NCI-H526 (cell line): Measurements from ENCODE around the gene FBLN5.
"Not testable (repeated sequence)": the region's sequence is repeated elsewhere in the genome, so short reads cannot be mapped to it uniquely, and the experiment has no call there.

Experiments used
- DNase-seq, 2 experiments: peaks; one replicate each; lab custom pipeline; 2025; lab: John Stamatoyannopoulos, UW

The FBLN5 gene

DNA sequence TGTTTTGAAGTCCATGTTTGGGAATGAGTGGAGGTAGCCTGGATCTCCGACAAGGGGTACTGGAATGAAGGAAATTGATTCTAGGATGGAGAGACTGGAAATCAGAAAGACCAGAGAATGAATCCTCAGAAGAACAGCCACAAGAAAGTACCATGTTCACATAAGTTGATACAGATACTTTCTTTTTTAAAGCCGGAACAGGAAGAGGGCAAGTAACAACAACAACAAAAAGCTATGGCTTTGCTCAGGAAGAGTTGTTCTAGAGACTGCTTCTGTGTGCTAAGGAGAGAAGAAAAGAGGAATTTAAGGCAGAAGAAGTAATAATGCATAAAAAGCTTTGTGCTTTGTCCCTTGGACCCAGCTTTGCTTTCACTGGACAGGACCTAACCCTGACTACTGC, 86.4 kb downstream of the FBLN5 start:
- no peak for DNase-seq

DNA sequence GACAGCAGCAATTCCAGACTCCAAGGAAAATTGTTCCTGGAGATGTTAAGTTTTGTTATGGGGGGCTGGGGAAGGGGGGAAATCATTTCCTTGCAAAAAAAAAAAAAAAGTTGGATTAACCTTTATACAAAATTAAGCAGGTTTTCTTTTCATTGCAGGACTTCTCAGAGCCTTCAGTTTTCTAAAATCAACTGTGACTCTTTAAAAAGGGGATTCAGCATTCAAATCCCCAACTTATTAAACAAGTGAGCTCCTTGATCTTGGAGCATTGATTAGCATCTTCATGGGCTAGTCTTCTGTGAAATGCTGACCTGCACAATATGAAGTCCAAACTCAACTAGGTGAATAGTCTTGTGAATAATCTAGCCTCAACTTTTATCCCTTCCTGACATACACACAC, 87.3 kb downstream of the FBLN5 start:
- no peak for DNase-seq

DNA sequence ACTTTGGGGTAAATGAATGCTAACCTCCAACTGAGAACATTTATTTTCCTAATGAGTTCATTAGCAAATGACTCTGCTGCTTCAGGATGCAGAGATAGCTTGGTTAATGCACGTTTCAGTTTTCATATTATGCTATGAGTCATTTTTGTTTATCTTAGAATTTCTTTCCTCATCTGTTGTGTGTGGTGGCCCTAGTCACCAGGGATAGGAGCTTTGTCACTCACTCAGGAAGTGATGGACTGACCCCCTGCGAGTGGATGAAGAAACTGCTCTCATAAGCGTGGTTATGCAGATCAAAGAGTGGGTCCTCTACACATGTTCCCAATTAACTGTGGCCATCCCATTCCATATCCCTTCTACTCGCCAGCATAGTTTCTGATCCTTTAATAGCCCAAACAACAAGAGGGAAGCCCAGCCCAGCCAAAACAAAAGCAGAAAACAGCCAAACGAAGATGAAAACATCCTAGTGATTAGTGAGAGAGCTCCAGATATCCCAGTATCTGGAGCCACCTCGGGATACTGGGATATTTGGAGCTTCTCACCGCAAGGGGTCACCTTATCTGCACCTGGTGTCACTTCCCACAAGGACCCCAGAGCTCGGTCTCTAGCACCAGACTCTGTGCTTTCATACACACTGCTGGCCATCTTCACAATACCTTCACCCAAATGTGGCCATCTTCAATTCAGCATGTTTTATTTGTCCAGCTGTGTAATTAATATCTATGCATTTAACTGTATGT, 88.8 kb downstream of the FBLN5 start:
- DNase-seq: peak in 1 of 2 experiments; percentile 33

GRCh38 chr14:91857614-91858013, 89.9 kb downstream of the FBLN5 start:
- DNase-seq: no peak

DNA sequence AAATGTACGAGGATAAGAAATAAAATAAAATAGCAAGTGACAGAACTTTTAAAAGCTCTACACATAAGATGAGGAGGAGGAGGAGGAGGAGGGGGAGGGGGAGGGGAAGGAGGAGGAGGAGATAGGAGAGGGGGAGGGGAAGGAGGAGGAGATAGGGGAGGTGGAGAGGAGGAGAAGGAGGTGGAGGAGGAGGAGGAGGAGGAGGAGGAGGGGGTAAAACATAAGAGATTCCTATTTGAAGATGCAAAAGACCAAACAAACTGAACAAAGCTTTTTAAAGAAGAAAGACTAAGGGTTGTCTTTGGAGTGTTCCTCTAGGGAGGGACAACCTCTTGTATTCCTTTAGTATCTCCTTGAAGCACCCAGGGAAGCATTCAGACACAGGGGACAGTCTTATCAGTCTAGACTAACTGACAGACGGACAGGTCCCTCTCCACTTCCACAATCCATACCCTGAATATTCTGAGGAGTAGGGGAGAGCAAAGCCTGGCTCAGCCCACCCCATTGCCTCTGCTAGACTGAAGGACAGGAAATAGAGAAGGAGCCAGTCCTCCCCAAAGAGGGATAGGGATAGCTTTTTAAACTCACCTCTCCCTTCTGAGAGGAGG, 93.1 kb downstream of the FBLN5 start:
- no peak for DNase-seq

DNA sequence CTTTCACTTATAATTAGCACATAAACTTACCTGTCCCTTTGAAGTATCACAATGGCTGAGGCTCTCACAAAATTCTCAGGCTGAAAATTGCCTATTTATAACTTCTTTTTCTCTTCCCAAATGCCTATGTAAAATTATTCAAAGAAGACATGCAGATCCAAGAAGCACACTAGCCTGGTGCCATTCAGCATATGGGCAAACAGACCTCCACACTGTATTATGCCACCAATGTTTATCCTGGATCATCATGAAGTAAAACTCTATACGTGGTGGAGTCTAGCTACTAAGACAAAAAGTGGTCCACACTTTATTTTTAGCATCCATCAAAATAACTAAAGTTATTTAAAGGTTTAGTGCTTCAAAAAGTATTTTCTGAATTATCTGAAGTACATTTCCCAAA, 95.9 kb downstream of the FBLN5 start:
- DNase-seq: peak in 1 of 2 experiments; percentile 49

- no peak for DNase-seq
Measured at GRCh38 chr14:91848504-91849001, 98.9 kb downstream of the FBLN5 start.

- no peak for DNase-seq
Measured at GRCh38 chr14:91847693-91848092, 99.8 kb downstream of the FBLN5 start.

GRCh38 chr14:91845652-91846051, 101.8 kb downstream of the FBLN5 start:
- no peak for DNase-seq

DNA sequence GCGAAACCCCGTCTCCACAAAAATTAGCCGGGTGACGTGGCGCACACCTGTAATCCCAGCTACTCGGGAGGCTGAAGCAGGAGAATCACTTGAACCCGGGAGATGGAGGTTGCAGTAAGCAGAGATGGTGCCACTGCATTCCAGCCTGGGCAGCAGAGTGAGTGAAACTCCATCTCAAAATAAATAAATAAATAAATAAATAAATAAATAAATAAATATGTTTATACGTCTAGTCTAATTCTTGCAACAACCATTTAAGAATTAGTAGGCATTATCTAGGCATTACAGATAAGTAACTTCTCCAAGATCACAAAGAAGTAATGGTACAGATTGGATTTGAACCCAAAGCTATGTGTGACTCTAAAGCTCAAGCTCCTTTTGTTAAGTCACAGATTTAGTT, 102.4 kb downstream of the FBLN5 start:
- DNase-seq: not testable (repeated sequence)

- DNase-seq: no peak
Measured at GRCh38 chr14:91844029-91844428, 103.5 kb downstream of the FBLN5 start.

DNA sequence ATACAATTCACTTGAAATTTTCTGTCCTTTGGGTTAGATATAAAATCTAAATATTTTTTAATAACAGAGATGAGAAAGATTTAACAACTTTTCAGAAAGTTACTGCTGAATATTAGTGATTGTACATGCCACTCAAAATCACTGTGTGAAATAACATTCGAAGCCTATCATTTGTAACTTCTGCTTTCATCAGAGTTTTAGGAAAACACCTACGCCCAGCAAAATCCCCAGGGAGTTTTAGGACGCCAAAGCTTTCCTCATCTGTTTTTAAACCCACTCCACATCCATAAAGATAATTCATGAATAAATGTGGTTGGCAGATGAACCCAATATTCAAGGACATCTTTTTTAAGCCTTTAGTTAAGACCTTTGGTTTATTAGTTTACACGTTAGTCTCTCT, 104.1 kb downstream of the FBLN5 start:
- DNase-seq: no peak

DNA sequence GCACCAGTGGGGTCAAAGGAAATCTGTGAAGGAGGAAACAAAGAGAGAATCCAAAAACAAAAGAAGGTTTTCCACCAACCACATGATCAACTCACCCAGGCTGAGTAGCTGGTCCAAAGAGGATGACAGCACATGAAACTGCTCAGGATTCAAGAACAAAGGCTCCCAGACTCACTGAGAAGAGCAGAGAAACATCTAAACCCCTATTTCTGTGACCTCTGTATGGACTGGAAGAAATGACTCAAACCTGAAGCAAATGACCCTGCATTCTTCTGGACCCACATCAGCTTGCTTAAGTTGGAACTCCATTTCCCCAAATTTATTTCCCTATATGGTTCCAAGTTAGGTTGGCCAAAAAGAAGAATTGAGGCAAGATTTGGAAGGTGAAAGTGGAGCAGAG, 106.4 kb downstream of the FBLN5 start:
- no peak for DNase-seq

DNA sequence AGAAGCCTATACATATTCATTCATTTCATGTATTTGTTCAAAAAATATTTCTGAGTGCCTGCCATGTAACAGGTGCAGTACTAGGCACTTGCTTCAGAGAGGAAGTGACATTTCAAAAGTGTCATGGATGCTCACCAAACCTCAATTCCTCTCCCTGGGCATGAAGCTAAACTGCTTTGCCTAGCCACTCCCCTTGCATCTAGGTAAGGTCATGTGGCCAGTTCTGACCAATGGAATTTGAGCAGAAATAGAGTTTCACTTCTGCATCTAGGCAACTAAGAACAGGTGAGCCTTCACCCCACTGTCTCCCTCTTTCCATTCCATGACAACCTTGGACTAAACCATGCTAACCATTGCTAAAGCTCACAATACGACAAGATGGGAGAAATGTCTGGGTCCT, 107.7 kb downstream of the FBLN5 start:
- no peak for DNase-seq

- no peak for DNase-seq
Measured at GRCh38 chr14:91837076-91837475, 110.4 kb downstream of the FBLN5 start.

- DNase-seq: peak; percentile 50 to 94
Measured at GRCh38 chr14:91835920-91836843, 111.3 kb downstream of the FBLN5 start.

DNA sequence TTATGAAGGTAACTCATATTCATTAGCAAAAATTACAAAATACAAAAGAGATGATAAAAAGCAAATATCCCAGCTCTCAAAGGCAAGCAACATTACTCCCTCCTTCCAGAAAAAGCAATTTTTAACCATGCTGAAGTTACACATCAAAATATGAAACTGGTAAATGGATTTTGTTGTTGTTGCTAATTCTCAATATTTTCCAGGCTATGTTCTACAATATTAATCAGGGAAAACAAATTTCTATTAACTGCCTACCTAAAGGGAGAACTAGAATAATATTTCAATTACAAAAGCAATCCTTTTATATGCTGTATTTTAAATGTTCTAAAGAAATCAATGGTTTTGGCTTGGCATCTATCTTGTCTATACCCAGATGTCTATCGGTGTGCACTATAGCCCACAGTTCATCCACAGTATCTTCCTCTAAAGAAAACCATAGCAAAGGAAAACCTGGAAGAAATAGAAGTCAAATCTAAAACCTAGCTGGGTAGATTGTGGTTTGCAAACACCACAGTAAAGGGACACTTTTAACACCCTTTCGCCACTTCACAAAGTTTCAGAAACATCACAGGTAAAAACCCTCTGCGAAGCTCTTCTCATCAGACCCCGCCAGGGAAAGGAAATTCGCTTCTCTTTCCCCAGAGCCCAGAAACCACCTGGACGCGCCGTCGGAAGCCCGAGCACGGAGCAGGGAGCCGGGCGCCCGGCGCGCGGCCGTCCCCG, 112.1 kb downstream of the FBLN5 start:
- DNase-seq: peak in 1 of 2 experiments; percentile 56

DNA sequence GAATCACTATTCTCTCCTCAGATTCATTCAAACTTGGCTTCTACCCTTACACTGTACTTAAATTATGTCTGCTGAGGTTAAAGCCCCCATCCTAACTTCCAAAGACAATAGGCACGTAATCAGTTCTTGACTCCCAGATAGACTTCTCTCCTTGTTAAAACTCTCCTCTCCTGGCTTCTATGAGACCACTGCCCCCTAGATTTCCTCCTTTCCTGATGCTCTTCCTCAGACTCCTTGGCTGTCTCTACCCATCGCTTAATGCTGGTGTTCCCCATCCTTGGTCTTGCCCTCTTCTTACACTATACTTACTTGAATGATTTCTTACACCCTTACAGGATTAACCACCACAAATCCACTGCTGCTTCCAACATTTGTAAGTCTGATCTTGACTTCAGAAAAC, 112.9 kb downstream of the FBLN5 start:
- DNase-seq: no peak

- peak in 1 of 2 experiments; percentile 37 for DNase-seq
Measured at GRCh38 chr14:91831337-91831736, 116.2 kb downstream of the FBLN5 start.

DNA sequence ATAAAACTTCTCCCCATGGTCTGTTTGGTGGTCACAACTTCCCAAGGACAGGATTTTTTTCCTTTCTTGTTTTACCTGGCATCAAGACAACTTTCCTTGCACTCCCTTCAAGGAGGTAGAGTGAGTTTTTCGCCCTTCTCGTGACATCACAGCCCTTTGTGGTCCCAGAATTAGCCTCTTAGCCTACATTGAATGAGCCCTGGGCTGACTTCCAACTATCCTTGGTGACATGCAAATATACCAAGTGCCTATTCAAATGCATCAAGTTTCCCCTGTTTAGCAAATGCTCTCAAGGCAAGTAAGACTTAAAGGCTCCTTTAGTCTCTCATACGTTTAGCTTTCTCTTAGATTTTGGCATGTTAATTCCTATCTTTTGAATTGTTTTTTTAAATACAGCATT, 116.7 kb downstream of the FBLN5 start:
- peak; percentile 84 to 85 for DNase-seq

DNA sequence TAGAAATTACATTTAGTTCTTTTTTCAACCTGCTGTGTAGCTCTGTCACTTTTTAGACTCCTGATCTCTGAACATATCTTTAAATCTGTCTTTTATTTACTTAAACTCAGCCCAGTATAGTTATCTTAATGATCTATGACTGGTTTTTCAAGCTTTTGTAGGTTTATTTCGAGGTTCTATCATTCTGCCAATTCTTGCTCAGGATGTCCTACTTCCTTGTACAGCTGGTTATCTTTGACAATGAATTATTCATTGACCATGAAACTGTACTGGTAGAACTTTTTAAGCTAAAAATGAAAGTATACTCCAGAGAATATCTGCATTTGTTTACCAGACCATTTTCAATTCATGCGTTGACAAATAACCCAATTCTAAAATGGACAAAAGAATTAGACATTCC, 118.0 kb downstream of the FBLN5 start:
- no peak for DNase-seq

GRCh38 chr14:91827746-91828145, 119.7 kb downstream of the FBLN5 start:
- no peak for DNase-seq
